Left ventricle myocardium inferior (tissue), 1 donor: ENCODE results near the gene GPR158. TPM values are rescaled to one million over a fixed set of nuclear protein-coding genes. Genes with fewer than 3 reads are reported as not detected.

ENCODE experiments used
- DNase-seq: peaks from one replicate; pipeline ENCODE4 v3.0.0-alpha.2; 2020
- H3K27ac ChIP-seq: fragments of 200-600 bp; replicated peaks from 2 replicates; pipeline ENCODE4 v1.8.0; 2021
- H3K27me3 ChIP-seq: fragments of 200-600 bp; 2 replicates; pipeline ENCODE4 v1.8.0; 2021; ENCODE audit warnings: low read depth
- H3K36me3 ChIP-seq: fragments of 200-600 bp; 2 replicates; pipeline ENCODE4 v1.8.0; 2021
- H3K4me1 ChIP-seq: fragments of 200-600 bp; 2 replicates; pipeline ENCODE4 v1.8.0; 2021
- H3K4me3 ChIP-seq: fragments of 200-600 bp; 2 replicates; pipeline ENCODE4 v1.8.0; 2021; ENCODE audit warnings: mild to moderate bottlenecking, moderate library complexity
- H3K9me3 ChIP-seq: fragments of 200-600 bp; replicated peaks from 2 replicates; pipeline ENCODE4 v1.8.0; 2021
- CTCF ChIP-seq: fragments of 200-600 bp; IDR thresholded peaks from 2 replicates; pipeline ENCODE4 v1.8.0; 2021; ENCODE audit warnings: antibody characterized with exemption, mild to moderate bottlenecking, borderline replicate concordance
- intact Hi-C: fragments of 100-400 bp; cut with micrococcal nuclease; formaldehyde crosslinking; loops from one replicate; pipeline ENCODE4 v1.11.0; 2022
- total RNA-seq: library from RNA; stranded (reverse); fragmentation: NEBNext Ultra II Directional; extraction: Animal tissue kit (Norgen Biotek cat#: 25700); gene quantifications from one replicate; pipeline ENCODE4 v1.2.1, GENCODE V29; 2021
- donor health status: DM: no; HTN: yes; CAD: no; lungs with severe emphysema.

GPR158 gene
- total RNA-seq, 1 donor from 2014 or later: not detected

- DNase-seq: no peak
- no peak for TF ChIP-seq CTCF
Observed at GRCh38 chr10:25393621-25394020, 218.8 kb downstream of the GPR158 start.

GRCh38 chr10:25398680-25399079 lies 223.9 kb downstream of the GPR158 start:
- Histone ChIP-seq H3K9me3 (no peaks in the 10 kb centered on the region), H3K4me1 (no peaks in the 10 kb centered on the region), H3K27me3 (no peaks in the 10 kb centered on the region), H3K27ac (no peak overlapping the region), H3K36me3 (no peaks in the 10 kb centered on the region), H3K4me3 (no peak overlapping the region)
- TF ChIP-seq CTCF: no peak
- intact Hi-C loops: no loop called here
- DNase-seq: no peak

More at GRCh38 chr10:25393621-25394020, 218.8 kb downstream of the GPR158 start:
- Histone ChIP-seq H3K27me3 (no peaks in the 10 kb centered on the region), H3K4me3 (no peak overlapping the region), H3K36me3 (no peaks in the 10 kb centered on the region), H3K9me3 (peaks cover 16% of the 10 kb centered on the region), H3K4me1 (no peaks in the 10 kb centered on the region), H3K27ac (no peak overlapping the region)
- intact Hi-C loops: no loop called here

- Histone ChIP-seq H3K9me3 (no peaks in the 10 kb centered on the region), H3K4me1 (no peaks in the 10 kb centered on the region), H3K27me3 (no peaks in the 10 kb centered on the region), H3K27ac (no peak overlapping the region), H3K36me3 (no peaks in the 10 kb centered on the region), H3K4me3 (no peak overlapping the region)
- no peak for TF ChIP-seq CTCF
- intact Hi-C loops: no loop called here
- DNase-seq: no peak
Observed at GRCh38 chr10:25405871-25406270, 231.1 kb downstream of the GPR158 start.

GRCh38 chr10:25417611-25418010 lies 242.8 kb downstream of the GPR158 start:
- DNase-seq: no peak
- no peak overlapping the region for H3K4me3 ChIP-seq
- no peak for TF ChIP-seq CTCF
- H3K36me3 ChIP-seq: no peaks in the 10 kb centered on the region
- no peaks in the 10 kb centered on the region for H3K4me1 ChIP-seq
- H3K27ac ChIP-seq: no peak overlapping the region
- intact Hi-C loops: no loop called here
- peaks cover 5% of the 10 kb centered on the region for H3K9me3 ChIP-seq
- H3K27me3 ChIP-seq: no peaks in the 10 kb centered on the region

- H3K27ac ChIP-seq: no peak overlapping the region
- no peak overlapping the region for H3K4me3 ChIP-seq
- no peak for TF ChIP-seq CTCF
- DNase-seq: no peak
- H3K9me3 ChIP-seq: peaks cover 8% of the 10 kb centered on the region
- intact Hi-C loops: no loop called here
- H3K36me3 ChIP-seq: no peaks in the 10 kb centered on the region
- H3K27me3 ChIP-seq: no peaks in the 10 kb centered on the region
- H3K4me1 ChIP-seq: no peaks in the 10 kb centered on the region
Observed at GRCh38 chr10:25425776-25426175, 251.0 kb downstream of the GPR158 start.

- Histone ChIP-seq H3K36me3 (no peaks in the 10 kb centered on the region), H3K27me3 (no peaks in the 10 kb centered on the region)
- intact Hi-C loops: no loop called here
Observed at GRCh38 chr10:25436431-25436830, 261.6 kb downstream of the GPR158 start.

More at GRCh38 chr10:25436431-25436830, 261.6 kb downstream of the GPR158 start:
- no peak for TF ChIP-seq CTCF
- Histone ChIP-seq H3K27ac (no peak overlapping the region), H3K9me3 (no peaks in the 10 kb centered on the region), H3K4me3 (no peak overlapping the region), H3K4me1 (no peaks in the 10 kb centered on the region)
- DNase-seq: no peak
